Choroid plexus epithelial cell (primary cell): ENCODE measurements around the gene GRAMD4.

Experiments
- DNase-seq: peaks from one replicate; pipeline ENCODE4 v3.0.0-alpha.2; 2010; ENCODE audit warnings: low read depth
- H3K4me3 ChIP-seq: 2 replicates; pipeline ENCODE4 v1.5.1; 2011; ENCODE audit warnings: low read depth, mild to moderate bottlenecking, control low read depth, low read length, moderate library complexity
- CTCF ChIP-seq: conservative IDR thresholded peaks from 2 replicates; pipeline ENCODE4 v1.5.1; 2011; ENCODE audit warnings: low read depth, mild to moderate bottlenecking, control low read depth, inconsistent platforms, low read length, moderate library complexity

GRAMD4 gene

DNA sequence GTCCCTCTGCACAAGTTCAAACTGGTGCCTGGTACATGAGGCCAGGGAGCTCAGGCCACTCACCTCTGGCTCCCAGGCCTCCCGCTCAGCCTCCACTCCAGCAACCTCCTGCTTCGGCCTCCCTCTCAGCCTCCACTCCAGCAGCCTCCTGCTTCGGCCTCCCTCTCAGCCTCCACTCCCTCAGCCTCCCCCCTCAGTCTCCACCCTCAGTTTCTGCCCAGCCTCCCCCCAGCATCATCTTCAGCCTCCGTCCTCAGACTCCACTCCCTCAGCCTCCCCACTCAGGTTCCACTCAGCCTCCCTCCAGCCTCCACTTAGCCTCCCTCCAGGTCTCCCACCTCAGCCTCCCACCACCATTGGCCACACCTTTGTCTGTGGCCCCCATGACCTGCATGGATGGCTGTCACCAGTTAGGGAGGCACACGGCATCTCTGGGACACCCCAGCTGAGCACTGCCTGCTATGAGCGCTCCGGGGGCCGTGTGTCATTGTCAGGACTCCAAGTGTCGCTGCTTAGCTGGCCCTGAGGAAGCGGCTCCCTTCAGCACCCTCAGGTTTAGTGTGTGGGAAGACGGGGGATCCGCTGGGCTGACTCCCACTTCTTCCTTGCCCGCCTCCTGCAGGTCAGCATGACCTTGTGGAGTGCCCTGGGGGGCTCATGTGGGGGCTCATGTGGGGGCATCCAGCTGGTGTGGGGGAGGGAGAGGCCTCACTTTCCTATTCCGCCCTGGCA lies 39.0 kb downstream of the GRAMD4 start:
- no peak for DNase-seq
- no peak for TF ChIP-seq CTCF
- H3K4me3 ChIP-seq, result no peak overlapping the region

GRCh38 chr22:46659791-46660186 lies 39.6 kb downstream of the GRAMD4 start:
- no peak for TF ChIP-seq CTCF
- no peak for DNase-seq
- no peak overlapping the region for H3K4me3 ChIP-seq

GRCh38 chr22:46660604-46661201 lies 40.5 kb downstream of the GRAMD4 start:
- no peak for DNase-seq

DNA sequence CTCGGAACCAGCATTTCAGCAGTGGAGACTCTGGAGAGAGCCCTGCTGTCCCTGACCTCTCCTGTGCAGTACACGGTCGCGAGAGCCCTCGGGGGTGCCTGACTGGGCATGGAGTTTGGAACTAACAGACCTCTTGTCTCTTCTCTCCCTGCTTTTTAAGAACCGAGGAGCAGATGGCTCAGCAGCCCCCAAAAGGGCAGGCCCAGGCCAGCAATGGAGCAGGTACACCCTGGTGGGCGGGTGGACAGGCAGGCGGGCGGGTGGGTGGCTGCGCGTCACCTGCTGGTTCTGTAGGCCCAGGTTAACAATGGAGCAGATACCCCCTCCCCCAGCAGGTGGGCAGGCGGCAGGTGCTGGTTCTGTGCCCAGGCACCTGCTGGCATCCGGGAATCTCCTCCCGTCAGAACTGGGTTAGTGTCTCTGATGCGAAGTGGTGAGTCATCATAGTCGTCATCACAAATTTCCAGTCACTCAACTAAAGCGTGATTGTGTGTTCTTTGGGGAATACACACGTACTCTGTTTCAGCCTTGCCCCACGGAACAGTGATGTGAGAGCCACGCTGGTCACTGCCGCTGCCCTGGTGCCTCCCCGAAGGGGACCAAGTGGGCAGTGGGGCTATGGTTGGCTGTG lies 41.1 kb downstream of the GRAMD4 start:
- no peak for TF ChIP-seq CTCF
- H3K4me3 ChIP-seq, result no peak overlapping the region
- DNase-seq, result peak; percentile 61

More at GRCh38 chr22:46660604-46661201, 40.5 kb downstream of the GRAMD4 start:
- no peak for TF ChIP-seq CTCF
- H3K4me3 ChIP-seq, result no peak overlapping the region

DNA sequence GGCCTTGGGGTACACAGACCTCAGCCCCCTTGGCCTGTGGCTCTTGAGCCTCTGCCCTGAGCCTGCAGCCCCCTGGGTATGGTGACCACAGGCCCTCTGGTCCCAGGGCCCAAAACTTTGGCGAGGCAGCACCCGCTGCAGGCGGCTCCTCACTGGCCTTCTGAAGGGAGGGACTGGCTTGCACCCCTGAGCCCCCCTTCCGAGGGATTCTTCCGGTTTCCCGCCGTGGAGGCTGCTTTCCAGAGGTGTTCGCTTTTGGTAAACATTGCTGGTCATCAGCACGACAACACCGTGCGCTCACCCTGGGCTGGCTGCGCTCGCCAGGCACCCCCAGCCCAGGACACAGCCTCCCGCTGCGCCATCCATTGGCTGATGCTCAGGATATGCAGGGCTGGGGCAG lies 42.0 kb downstream of the GRAMD4 start:
- no peak for DNase-seq
- TF ChIP-seq CTCF, result no peak
- H3K4me3 ChIP-seq, result no peak overlapping the region

- no peak overlapping the region for H3K4me3 ChIP-seq
- no peak for DNase-seq
- no peak for TF ChIP-seq CTCF
Measured at GRCh38 chr22:46663001-46663400, 42.8 kb downstream of the GRAMD4 start.
